ENCODE results near the gene JCAD.
"Not testable (repeated sequence)": the region's sequence is repeated elsewhere in the genome, so short reads cannot be mapped to it uniquely, and the experiment has no call there.

DNA sequence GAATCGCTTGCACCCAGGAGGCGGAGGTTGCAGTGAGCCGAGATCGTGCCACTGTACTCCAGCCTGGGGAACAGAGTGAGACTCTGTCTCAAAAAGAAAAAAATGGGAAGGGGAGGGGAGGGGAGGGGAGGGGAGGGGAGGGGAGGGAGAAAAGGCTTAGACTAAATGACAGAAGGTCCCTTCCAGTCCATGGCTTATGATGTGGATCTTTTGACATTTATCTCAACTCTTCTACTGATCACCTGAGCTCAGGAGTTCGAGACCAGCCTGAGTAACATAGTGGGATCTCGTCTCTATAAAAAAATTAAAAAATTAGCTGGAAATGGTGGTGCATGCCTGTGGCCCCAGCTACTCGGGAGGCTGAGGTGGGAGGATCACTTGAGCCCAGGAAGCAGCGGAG, 34.0 kb downstream of the JCAD start:
- TF ChIP-seq, protein P1, sequence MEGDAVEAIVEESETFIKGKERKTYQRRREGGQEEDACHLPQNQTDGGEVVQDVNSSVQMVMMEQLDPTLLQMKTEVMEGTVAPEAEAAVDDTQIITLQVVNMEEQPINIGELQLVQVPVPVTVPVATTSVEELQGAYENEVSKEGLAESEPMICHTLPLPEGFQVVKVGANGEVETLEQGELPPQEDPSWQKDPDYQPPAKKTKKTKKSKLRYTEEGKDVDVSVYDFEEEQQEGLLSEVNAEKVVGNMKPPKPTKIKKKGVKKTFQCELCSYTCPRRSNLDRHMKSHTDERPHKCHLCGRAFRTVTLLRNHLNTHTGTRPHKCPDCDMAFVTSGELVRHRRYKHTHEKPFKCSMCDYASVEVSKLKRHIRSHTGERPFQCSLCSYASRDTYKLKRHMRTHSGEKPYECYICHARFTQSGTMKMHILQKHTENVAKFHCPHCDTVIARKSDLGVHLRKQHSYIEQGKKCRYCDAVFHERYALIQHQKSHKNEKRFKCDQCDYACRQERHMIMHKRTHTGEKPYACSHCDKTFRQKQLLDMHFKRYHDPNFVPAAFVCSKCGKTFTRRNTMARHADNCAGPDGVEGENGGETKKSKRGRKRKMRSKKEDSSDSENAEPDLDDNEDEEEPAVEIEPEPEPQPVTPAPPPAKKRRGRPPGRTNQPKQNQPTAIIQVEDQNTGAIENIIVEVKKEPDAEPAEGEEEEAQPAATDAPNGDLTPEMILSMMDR (conservative IDR thresholded peaks at IDR 0.05; ENCODE audit: low read depth in 2 of 2): not testable (repeated sequence)
- not testable (repeated sequence) for TF ChIP-seq EZH2 (IDR thresholded peaks at IDR 0.05; ENCODE audit: low read depth, unreplicated experiment); POLR2AphosphoS5 (IDR thresholded peaks at IDR 0.05; ENCODE audit: low read depth); CREB1 (CRISPR knock-in tag; IDR thresholded peaks at IDR 0.05; ENCODE audit: low read depth); ZNF331 (CRISPR knock-in tag; IDR thresholded peaks at IDR 0.05; ENCODE audit: low read depth); EZH2phosphoT487 (IDR thresholded peaks at IDR 0.05; ENCODE audit: unreplicated experiment); STAT1 (IDR thresholded peaks at IDR 0.05; ENCODE audit: unreplicated experiment); JUNB (IDR thresholded peaks at IDR 0.05; ENCODE audit: unreplicated experiment)
- TF ChIP-seq, protein P2, sequence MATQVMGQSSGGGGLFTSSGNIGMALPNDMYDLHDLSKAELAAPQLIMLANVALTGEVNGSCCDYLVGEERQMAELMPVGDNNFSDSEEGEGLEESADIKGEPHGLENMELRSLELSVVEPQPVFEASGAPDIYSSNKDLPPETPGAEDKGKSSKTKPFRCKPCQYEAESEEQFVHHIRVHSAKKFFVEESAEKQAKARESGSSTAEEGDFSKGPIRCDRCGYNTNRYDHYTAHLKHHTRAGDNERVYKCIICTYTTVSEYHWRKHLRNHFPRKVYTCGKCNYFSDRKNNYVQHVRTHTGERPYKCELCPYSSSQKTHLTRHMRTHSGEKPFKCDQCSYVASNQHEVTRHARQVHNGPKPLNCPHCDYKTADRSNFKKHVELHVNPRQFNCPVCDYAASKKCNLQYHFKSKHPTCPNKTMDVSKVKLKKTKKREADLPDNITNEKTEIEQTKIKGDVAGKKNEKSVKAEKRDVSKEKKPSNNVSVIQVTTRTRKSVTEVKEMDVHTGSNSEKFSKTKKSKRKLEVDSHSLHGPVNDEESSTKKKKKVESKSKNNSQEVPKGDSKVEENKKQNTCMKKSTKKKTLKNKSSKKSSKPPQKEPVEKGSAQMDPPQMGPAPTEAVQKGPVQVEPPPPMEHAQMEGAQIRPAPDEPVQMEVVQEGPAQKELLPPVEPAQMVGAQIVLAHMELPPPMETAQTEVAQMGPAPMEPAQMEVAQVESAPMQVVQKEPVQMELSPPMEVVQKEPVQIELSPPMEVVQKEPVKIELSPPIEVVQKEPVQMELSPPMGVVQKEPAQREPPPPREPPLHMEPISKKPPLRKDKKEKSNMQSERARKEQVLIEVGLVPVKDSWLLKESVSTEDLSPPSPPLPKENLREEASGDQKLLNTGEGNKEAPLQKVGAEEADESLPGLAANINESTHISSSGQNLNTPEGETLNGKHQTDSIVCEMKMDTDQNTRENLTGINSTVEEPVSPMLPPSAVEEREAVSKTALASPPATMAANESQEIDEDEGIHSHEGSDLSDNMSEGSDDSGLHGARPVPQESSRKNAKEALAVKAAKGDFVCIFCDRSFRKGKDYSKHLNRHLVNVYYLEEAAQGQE (IDR thresholded peaks at IDR 0.05; ENCODE audit: unreplicated experiment): not testable (repeated sequence)
- TF ChIP-seq, protein P3, sequence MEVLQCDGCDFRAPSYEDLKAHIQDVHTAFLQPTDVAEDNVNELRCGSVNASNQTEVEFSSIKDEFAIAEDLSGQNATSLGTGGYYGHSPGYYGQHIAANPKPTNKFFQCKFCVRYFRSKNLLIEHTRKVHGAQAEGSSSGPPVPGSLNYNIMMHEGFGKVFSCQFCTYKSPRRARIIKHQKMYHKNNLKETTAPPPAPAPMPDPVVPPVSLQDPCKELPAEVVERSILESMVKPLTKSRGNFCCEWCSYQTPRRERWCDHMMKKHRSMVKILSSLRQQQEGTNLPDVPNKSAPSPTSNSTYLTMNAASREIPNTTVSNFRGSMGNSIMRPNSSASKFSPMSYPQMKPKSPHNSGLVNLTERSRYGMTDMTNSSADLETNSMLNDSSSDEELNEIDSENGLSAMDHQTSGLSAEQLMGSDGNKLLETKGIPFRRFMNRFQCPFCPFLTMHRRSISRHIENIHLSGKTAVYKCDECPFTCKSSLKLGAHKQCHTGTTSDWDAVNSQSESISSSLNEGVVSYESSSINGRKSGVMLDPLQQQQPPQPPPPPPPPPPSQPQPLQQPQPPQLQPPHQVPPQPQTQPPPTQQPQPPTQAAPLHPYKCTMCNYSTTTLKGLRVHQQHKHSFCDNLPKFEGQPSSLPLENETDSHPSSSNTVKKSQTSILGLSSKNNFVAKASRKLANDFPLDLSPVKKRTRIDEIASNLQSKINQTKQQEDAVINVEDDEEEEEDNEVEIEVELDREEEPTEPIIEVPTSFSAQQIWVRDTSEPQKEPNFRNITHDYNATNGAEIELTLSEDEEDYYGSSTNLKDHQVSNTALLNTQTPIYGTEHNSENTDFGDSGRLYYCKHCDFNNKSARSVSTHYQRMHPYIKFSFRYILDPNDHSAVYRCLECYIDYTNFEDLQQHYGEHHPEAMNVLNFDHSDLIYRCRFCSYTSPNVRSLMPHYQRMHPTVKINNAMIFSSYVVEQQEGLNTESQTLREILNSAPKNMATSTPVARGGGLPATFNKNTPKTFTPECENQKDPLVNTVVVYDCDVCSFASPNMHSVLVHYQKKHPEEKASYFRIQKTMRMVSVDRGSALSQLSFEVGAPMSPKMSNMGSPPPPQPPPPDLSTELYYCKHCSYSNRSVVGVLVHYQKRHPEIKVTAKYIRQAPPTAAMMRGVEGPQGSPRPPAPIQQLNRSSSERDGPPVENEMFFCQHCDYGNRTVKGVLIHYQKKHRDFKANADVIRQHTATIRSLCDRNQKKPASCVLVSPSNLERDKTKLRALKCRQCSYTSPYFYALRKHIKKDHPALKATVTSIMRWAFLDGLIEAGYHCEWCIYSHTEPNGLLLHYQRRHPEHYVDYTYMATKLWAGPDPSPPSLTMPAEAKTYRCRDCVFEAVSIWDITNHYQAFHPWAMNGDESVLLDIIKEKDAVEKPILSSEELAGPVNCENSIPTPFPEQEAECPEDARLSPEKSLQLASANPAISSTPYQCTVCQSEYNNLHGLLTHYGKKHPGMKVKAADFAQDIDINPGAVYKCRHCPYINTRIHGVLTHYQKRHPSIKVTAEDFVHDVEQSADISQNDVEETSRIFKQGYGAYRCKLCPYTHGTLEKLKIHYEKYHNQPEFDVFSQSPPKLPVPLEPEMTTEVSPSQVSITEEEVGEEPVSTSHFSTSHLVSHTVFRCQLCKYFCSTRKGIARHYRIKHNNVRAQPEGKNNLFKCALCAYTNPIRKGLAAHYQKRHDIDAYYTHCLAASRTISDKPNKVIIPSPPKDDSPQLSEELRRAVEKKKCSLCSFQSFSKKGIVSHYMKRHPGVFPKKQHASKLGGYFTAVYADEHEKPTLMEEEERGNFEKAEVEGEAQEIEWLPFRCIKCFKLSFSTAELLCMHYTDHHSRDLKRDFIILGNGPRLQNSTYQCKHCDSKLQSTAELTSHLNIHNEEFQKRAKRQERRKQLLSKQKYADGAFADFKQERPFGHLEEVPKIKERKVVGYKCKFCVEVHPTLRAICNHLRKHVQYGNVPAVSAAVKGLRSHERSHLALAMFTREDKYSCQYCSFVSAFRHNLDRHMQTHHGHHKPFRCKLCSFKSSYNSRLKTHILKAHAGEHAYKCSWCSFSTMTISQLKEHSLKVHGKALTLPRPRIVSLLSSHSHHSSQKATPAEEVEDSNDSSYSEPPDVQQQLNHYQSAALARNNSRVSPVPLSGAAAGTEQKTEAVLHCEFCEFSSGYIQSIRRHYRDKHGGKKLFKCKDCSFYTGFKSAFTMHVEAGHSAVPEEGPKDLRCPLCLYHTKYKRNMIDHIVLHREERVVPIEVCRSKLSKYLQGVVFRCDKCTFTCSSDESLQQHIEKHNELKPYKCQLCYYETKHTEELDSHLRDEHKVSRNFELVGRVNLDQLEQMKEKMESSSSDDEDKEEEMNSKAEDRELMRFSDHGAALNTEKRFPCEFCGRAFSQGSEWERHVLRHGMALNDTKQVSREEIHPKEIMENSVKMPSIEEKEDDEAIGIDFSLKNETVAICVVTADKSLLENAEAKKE (CRISPR knock-in tag; IDR thresholded peaks at IDR 0.05): not testable (repeated sequence)

All from GM23338 (cell line).